ENCODE results near the gene GADL1.

DNA sequence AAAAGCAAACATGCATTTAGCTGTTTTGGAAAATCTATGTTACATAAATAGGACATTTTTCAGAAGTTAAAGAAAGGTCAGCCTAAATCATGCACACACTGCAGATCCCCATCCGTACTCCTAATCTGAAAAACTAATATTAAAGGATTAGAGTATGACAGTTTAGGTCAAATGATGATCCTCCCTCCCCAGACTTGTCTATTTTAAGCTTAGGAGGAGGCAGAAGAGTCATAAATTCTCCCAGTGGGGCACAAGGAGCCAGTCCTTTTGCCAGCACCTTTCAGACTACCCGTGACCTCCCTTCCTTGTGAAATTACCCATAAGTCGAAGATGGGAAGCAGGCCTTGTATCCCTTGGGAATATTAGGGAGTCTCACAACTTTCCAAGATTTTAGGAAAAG, 210.1 kb downstream of the GADL1 start:
- TF ChIP-seq EZH2phosphoT487 (IDR thresholded peaks at IDR 0.05; ENCODE audit: insufficient read depth, low read depth) (no peak), EZH2 (IDR thresholded peaks at IDR 0.05; ENCODE audit: insufficient read depth, poor library complexity, severe bottlenecking) (no peak)
